HepG2 (cell line): Measurements from ENCODE around the gene TRMT112. TPM values are rescaled to one million over a fixed set of nuclear protein-coding genes. Genes with fewer than 3 reads are reported as not detected.

Experiments used
- ATF7-NPFF ChIP-seq: sonication (generic); formaldehyde crosslinking; IDR thresholded peaks from 2 replicates; pipeline ENCODE4 v1.8.1; 2023; ENCODE audit warnings: mild to moderate bottlenecking, low read depth, missing genetic modification reagents, moderate library complexity
- FOSL1 ChIP-seq: sonication (generic); formaldehyde crosslinking; IDR thresholded peaks from 2 replicates; pipeline ENCODE4 v1.9.0; 2021; ENCODE audit warnings: missing genetic modification reagents, borderline replicate concordance
- FOXO4 ChIP-seq: sonication (generic); formaldehyde crosslinking; conservative IDR thresholded peaks from 2 replicates; pipeline ENCODE4 v1.8.1; 2023; ENCODE audit warnings: missing genetic modification reagents
- HIVEP1 ChIP-seq: sonication (generic); formaldehyde crosslinking; IDR thresholded peaks from 2 replicates; pipeline ENCODE4 v1.4.0; 2020; ENCODE audit warnings: mild to moderate bottlenecking, missing genetic modification reagents
- HMG20A ChIP-seq: IDR thresholded peaks from 2 replicates; pipeline ENCODE4 v1.6.1; 2016; ENCODE audit warnings: borderline replicate concordance
- KLF13 ChIP-seq: sonication (generic); formaldehyde crosslinking; IDR thresholded peaks from 2 replicates; pipeline ENCODE4 v1.4.0; 2020; ENCODE audit warnings: mild to moderate bottlenecking, missing genetic modification reagents
- ONECUT2 ChIP-seq: sonication (generic); formaldehyde crosslinking; IDR thresholded peaks from 2 replicates; pipeline ENCODE4 v1.4.0; 2020; ENCODE audit warnings: missing genetic modification reagents
- PLRG1 ChIP-seq: fragments of 450-650 bp; conservative IDR thresholded peaks from 2 replicates; pipeline ENCODE4 v1.6.1; 2016
- RAD51 ChIP-seq: fragments of 450-650 bp; IDR thresholded peaks from 2 replicates; pipeline ENCODE4 v1.6.1; 2016; ENCODE audit warnings: borderline replicate concordance
- ZBTB40 ChIP-seq, 2 experiments: fragments of 450-650 bp in 1 of 2; sonication (generic) in 1 of 2; formaldehyde crosslinking in 1 of 2; IDR thresholded peaks; 2 replicates each; pipeline versions ENCODE4 v1.6.1 to v1.8.0; 2016 to 2022; ENCODE audit warnings: antibody characterized with exemption in 1 of 2, mild to moderate bottlenecking in 1 of 2, missing genetic modification reagents in 1 of 2
- ZKSCAN5 ChIP-seq: sonication (generic); formaldehyde crosslinking; IDR thresholded peaks from 2 replicates; pipeline ENCODE4 v1.5.1; 2020; ENCODE audit warnings: mild to moderate bottlenecking, missing genetic modification reagents
- ZNF468 ChIP-seq: sonication (generic); formaldehyde crosslinking; IDR thresholded peaks from 2 replicates; pipeline ENCODE4 v1.8.0; 2022; ENCODE audit warnings: mild to moderate bottlenecking, moderate library complexity, missing genetic modification reagents
- ZNF562 ChIP-seq: sonication (generic); formaldehyde crosslinking; IDR thresholded peaks from 2 replicates; pipeline ENCODE4 v1.8.0; 2022; ENCODE audit warnings: missing genetic modification reagents, borderline replicate concordance
- ZNF792 ChIP-seq: IDR thresholded peaks from 2 replicates; pipeline ENCODE4 v1.6.1; 2016
- polyA plus RNA-seq, 8 experiments: library from polyadenylated mRNA; depleted of rRNA in 3 of 8; stranded (reverse) in 7 of 8; unstranded in 1 of 8; fragments of >200 nt; fragmentation: Illumina TruSeq in 4 of 8; extraction: Trizol in 4 of 8; gene quantifications; 2 replicates each; pipeline versions ENCODE4 v1.2.1 to v1.2.3, GENCODE V29; 2011 to 2016; ENCODE audit warnings: low read depth in 4 of 8, missing spikeins in 1 of 8, mixed read lengths in 1 of 8; ENCODE audit not compliant: insufficient read depth in 1 of 8
- total RNA-seq, 5 experiments: library from RNA; depleted of rRNA; stranded (reverse); fragments of >200 nt; fragmentation: Illumina TruSeq; extraction: Trizol; gene quantifications; 2 replicates each; pipeline ENCODE4 v1.2.3, GENCODE V29; 2016; ENCODE audit warnings: low read depth in 1 of 5
- TF ChIP-seq, protein P1 (sequence below): sonication (generic); formaldehyde crosslinking; IDR thresholded peaks from 2 replicates; pipeline ENCODE4 v1.4.0; 2020; ENCODE audit warnings: mild to moderate bottlenecking, missing genetic modification reagents
- TF ChIP-seq, protein P2 (sequence below): sonication (generic); formaldehyde crosslinking; IDR thresholded peaks from 2 replicates; pipeline ENCODE4 v1.4.0; 2020; ENCODE audit warnings: missing genetic modification reagents

The TRMT112 gene
- total and polyA plus RNA-seq, 2 of the 13 experiments (the other 11 are each of a cell fraction or from before 2014, with no cell fraction given), result 186 to 409 TPM

DNA sequence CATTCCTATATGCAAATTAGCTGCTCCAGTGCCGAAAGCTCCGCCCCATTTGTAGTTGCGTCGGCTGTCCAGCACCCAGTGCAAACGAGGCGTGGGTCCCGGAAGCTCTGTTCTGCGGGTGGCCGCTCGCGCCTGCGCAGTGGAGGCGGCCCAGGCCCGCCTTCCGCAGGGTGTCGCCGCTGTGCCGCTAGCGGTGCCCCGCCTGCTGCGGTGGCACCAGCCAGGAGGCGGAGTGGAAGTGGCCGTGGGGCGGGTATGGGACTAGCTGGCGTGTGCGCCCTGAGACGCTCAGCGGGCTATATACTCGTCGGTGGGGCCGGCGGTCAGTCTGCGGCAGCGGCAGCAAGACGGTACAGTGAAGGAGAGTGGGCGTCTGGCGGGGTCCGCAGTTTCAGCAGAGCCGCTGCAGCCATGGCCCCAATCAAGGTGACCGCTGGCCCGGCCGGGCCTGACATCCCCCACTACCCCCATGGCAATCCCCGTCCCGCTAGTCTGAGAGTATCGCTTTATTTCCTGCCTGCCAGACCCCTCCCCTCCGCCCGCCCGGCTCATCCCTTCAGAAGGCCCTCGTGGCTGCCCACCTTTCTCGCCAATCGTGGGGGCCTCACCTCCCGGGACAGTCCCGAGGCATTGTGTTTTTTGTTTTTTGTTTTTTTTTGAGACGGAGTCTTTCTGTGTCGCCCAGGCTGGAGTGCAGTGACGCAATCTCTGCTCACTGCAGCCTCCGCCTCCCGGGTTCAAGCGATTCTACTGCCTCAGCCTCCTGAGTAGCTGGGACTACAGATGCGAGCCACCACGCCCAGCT, 804 bp upstream of the TRMT112 start, which contains the start of gene PRDX5 (continued):
- TF ChIP-seq ZBTB40 (IDR thresholded peaks at IDR 0.05) (no peak), ZBTB40 (CRISPR knock-in tag; IDR thresholded peaks at IDR 0.05) (0 out of 2 replicates have a peak, but pooled peaks have one; percentile 11), ZKSCAN5 (CRISPR knock-in tag) (no peak), RAD51 (no peak), KLF13 (CRISPR knock-in tag) (no peak), FOXO4 (no peak), HIVEP1 (CRISPR knock-in tag) (no peak), ZNF792 (CRISPR knock-in tag) (no peak), ZNF562 (CRISPR knock-in tag) (no peak), ONECUT2 (CRISPR knock-in tag) (no peak), HMG20A (CRISPR knock-in tag) (no peak), ZNF468 (CRISPR knock-in tag) (no peak), FOSL1 (CRISPR knock-in tag) (no peak), PLRG1 (no peak), ATF7-NPFF (CRISPR knock-in tag) (peak; percentile 60; the same call in 1 of the 2 replicates)
- TF ChIP-seq, protein P1, sequence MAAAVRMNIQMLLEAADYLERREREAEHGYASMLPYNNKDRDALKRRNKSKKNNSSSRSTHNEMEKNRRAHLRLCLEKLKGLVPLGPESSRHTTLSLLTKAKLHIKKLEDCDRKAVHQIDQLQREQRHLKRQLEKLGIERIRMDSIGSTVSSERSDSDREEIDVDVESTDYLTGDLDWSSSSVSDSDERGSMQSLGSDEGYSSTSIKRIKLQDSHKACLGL (CRISPR knock-in tag), result peak; percentile 73
- TF ChIP-seq, protein P2, sequence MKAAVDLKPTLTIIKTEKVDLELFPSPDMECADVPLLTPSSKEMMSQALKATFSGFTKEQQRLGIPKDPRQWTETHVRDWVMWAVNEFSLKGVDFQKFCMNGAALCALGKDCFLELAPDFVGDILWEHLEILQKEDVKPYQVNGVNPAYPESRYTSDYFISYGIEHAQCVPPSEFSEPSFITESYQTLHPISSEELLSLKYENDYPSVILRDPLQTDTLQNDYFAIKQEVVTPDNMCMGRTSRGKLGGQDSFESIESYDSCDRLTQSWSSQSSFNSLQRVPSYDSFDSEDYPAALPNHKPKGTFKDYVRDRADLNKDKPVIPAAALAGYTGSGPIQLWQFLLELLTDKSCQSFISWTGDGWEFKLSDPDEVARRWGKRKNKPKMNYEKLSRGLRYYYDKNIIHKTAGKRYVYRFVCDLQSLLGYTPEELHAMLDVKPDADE (CRISPR knock-in tag), result no peak
